Femur (tissue), 1 donor: ENCODE data around the gene ALG1L2.
"Not testable (repeated sequence)": the region's sequence is repeated elsewhere in the genome, so short reads cannot be mapped to it uniquely, and the experiment has no call there.

ENCODE experiments used
- DNase-seq: peaks from one replicate; pipeline ENCODE4 v3.0.0-alpha.2; 2017

The ALG1L2 gene

GRCh38 chr3:130081351-130081881 is at the start of gene ALG1L2:
ALG1L2 (plus strand) TSS chr3:130081831; CDS start chr3:130082017, 186 bp downstream.
- DNase-seq: no peak

GRCh38 chr3:130037126-130037815 is 44.4 kb upstream of the ALG1L2 start:
- not testable (repeated sequence) for DNase-seq

DNA sequence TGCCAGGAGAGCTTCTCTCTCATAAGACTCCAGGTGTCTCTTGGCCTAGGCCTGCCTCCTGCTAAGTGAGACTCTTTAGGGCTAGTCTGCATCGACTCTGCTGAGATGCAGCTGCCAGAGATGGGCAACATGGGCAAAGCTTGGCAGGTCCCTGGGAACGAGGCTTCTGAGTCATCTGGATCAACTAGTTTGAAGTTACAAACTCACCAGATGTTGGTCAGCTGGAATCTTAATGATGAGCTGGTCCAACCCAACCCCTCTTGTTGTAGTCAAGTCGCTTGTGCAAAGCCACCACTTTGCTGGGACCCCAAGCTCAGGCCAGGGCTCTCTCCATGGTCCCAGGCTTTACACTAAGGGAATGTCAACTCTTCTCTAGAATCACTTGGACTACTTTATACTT is 38.9 kb upstream of the ALG1L2 start:
- not testable (repeated sequence) for DNase-seq

GRCh38 chr3:130043658-130044057 is 38.0 kb upstream of the ALG1L2 start:
- peak; percentile 29 for DNase-seq

DNA sequence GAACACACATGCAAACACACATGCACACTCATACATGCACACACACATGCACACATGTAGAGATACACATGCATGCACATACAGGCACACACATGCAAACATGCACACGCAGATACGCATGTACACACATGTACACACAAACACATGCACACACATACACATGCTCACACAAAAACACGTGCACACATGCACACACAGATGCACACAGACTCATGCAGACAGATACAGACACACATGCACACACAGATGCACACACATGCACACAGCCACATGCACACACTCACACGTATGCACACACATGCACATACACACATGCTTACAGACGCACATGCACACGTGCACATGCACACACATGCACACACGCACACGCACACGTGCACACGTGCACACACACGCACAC is 37.3 kb upstream of the ALG1L2 start:
- DNase-seq: no peak

- DNase-seq: no peak
These were observed 32.9 kb upstream of the ALG1L2 start for GRCh38 chr3:130048726-130049125.

GRCh38 chr3:130052366-130052765 is 29.3 kb upstream of the ALG1L2 start:
- DNase-seq: not testable (repeated sequence)

DNA sequence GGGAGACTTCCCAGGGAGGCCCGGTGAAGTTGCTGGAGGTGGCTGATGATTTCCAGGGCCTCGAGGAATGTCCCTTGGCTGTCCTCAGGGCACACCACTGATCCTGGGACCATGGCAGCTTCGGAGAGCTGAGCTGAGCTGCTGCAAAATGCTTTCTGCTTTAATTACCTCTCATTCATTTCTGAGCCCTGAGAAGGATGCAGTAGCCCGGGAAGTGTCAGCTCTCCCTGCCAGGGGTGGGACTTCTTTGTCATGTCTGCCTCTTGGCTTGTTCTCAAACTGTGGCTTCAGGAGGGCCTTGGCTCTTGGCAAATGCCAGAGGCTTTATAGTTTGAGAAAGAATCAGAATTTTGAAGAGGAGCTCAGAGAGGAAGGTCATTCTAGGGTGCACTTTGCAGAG is 28.7 kb upstream of the ALG1L2 start:
- DNase-seq: not testable (repeated sequence)

GRCh38 chr3:130057536-130058266 is 23.9 kb upstream of the ALG1L2 start:
- DNase-seq: not testable (repeated sequence)

GRCh38 chr3:130058267-130058657 is 23.4 kb upstream of the ALG1L2 start:
- not testable (repeated sequence) for DNase-seq

DNA sequence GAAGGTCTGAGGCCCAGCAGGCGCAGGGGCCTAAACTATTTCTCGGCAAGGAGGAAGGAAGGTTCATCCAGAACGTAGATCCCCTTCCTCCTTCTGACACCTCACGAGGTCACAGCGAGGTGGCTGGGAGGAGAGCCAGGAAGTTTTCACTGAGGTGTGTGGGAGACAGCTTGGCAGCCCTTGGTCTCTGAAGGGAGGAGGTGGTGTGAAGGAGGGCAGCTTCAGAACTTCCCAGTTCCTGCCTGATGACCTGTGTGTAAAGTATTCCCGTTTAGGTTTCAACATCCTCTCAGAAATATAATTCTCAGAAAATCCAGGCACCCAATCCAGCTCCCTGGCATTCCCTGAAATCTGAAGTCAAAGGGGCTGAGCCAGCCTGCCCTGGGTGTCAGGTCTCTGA is 22.9 kb upstream of the ALG1L2 start:
- not testable (repeated sequence) for DNase-seq

GRCh38 chr3:130059162-130059561 is 22.5 kb upstream of the ALG1L2 start:
- not testable (repeated sequence) for DNase-seq

DNA sequence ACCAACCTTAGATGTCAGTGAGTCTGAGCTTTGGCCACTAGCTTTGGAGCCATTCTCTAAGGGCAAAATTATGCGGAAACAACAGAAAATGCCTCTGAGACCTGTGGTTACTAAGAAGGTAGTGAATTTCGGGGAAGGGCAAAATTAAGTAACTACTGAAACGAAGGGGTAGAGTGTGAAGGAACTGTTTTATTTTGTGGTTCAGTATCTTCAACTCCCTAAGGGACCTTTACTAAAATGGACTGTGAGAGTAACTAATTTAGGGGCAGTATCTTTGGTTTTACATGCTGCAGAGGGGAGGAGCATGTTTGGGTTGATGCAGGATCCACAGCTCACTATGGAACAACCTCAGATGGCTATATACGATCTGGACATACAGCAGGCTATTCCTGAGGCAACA is 8.0 kb upstream of the ALG1L2 start:
- DNase-seq: no peak

GRCh38 chr3:130077636-130078035 is 4.0 kb upstream of the ALG1L2 start:
- no peak for DNase-seq

DNA sequence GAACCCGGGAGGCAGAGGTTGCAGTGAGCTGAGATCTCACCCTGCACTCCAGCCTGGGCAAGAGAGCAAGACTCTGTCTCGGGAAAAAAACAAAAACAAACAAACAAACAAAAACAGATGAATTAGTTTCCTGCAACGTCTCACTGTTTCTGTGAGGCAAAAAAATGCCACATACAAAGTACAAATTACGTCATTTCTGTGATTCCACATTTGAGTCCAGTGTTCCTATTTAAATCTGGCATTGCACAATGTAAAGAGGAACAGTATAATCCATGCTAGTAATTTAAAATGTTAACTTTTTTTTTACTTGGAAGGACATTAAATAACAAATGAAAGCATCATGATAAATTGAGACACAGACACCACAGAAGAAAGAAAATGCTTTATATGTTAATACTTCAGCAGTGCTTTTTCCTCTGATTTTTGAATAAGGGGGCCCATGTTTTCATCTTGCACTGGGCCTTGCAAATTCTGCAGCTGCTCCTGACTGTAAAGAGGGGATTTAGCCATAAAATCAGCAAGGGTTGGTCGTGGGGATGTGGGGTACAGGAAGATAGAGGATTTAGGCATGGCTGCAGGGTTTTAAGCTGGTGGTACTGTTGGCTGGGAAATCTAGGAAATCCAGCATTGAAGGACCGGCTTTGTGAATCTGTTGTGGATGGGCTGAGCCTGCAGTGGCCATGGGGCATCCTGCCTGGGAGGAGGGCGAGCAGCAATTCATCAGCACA is 1.9 kb downstream of the ALG1L2 start:
- DNase-seq: not testable (repeated sequence)

- no peak for DNase-seq
These were observed 2.9 kb downstream of the ALG1L2 start for GRCh38 chr3:130084436-130084980.

GRCh38 chr3:130085881-130086280 is 4.2 kb downstream of the ALG1L2 start:
- DNase-seq: no peak

- not testable (repeated sequence) for DNase-seq
These were observed 5.0 kb downstream of the ALG1L2 start for GRCh38 chr3:130086628-130087027.

- no peak for DNase-seq
These were observed 6.4 kb downstream of the ALG1L2 start for GRCh38 chr3:130088061-130088460.

- DNase-seq: not testable (repeated sequence)
These were observed 9.1 kb downstream of the ALG1L2 start for GRCh38 chr3:130090681-130091080.

DNA sequence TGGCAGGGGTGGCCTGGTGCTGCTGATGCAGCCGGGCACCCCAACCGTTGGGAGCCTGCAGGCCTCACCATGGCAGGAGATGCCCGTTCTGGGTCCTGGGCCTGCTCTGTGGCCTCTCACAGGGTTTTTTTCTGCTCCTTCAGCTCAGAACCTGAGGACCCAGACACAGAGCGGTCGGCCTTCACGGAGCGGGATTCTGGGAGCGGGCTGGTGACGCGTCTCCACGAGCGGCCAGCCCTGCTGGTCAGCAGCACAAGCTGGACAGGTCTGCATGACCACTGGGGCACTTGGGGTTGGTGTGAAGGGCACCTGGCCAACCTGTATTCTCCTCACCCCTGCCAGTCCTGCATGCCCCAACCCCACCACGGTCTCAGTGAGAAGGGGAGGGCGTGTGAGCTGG is 10.3 kb downstream of the ALG1L2 start:
- no peak for DNase-seq

DNA sequence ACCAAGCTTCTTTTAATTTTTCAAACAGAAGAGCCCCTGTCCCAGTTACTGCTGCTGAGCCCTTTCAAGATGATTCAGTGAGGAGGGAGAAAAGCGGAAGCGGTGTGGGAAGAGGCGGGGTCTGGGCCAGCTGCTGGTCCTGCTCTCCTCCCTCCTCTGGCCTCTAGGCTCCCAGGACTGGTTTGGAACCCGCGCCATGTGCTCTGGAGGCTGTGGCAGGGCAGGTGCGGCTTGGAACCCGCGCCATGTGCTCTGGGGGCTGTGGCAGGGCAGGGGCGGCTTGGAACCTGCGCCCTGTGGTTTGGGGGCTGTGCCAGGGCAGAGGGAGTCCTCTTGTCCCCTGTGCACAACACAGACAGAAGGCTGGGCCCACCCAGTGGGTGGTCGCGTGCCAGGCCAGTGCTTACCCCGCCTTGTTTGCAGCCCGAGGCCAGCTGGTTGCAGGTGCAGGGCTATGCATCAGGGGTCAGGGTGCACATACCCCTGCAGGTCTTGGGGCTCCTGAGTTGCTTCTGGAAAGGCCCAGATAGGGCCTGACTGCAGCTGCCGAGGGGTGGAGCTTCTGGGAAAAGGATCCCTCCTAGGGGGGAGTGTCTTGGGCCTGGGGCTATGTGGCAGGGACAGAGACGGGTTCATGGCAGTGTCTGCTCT is 12.2 kb downstream of the ALG1L2 start:
- peak; percentile 47 for DNase-seq
